Trophoblast cell (in vitro differentiated cells and primary cell): ENCODE data around the gene ANKS1B.

ENCODE experiments used
- DNase-seq, 2 donors: peaks; one replicate each; pipeline ENCODE4 v3.0.0-alpha.2; 2016
- H2AFZ ChIP-seq: 2 replicates; pipeline ENCODE4 v1.6.1; 2013; ENCODE audit warnings: low read length, moderate library complexity, mild to moderate bottlenecking; ENCODE audit not compliant: insufficient read depth, poor library complexity
- H2AK5ac ChIP-seq: 2 replicates; pipeline ENCODE4 v1.6.1; 2013; ENCODE audit warnings: mild to moderate bottlenecking, low read length
- H2BK120ac ChIP-seq: 2 replicates; pipeline ENCODE4 v1.6.1; 2013; ENCODE audit warnings: low read length, mild to moderate bottlenecking, moderate library complexity; ENCODE audit not compliant: insufficient read depth, poor library complexity
- H2BK12ac ChIP-seq: 2 replicates; pipeline ENCODE4 v1.6.1; 2013; ENCODE audit warnings: mild to moderate bottlenecking, low read length, moderate library complexity
- H2BK5ac ChIP-seq: 2 replicates; pipeline ENCODE4 v1.6.1; 2013; ENCODE audit warnings: low read length, low read depth, moderate library complexity, mild to moderate bottlenecking; ENCODE audit not compliant: poor library complexity
- H3K14ac ChIP-seq: 2 replicates; pipeline ENCODE4 v1.6.1; 2013; ENCODE audit warnings: mild to moderate bottlenecking, low read length
- H3K18ac ChIP-seq: 2 replicates; pipeline ENCODE4 v1.6.1; 2013; ENCODE audit warnings: mild to moderate bottlenecking, low read length
- H3K23ac ChIP-seq: 2 replicates; pipeline ENCODE4 v1.6.1; 2013; ENCODE audit warnings: low read length
- H3K27ac ChIP-seq: 2 replicates; pipeline ENCODE4 v1.5.1; 2013; ENCODE audit warnings: low read depth, mild to moderate bottlenecking, inconsistent platforms, low read length, moderate library complexity
- H3K27me3 ChIP-seq: 2 replicates; pipeline ENCODE4 v1.6.1; 2013; ENCODE audit warnings: inconsistent platforms, mild to moderate bottlenecking, low read length, moderate library complexity; ENCODE audit not compliant: insufficient read depth
- H3K36me3 ChIP-seq, 2 experiments: 1 replicate in 1 of 2; 2 replicates in 1 of 2; pipeline ENCODE4 v1.6.1; 2013; ENCODE audit warnings: low read length in 2 of 2, mild to moderate bottlenecking in 2 of 2, moderate library complexity in 1 of 2; ENCODE audit not compliant: insufficient read depth in 2 of 2, control insufficient read depth in 1 of 2
- H3K4ac ChIP-seq: 2 replicates; pipeline ENCODE4 v1.6.1; 2013; ENCODE audit warnings: low read depth, mild to moderate bottlenecking, low read length, moderate library complexity
- H3K4me1 ChIP-seq, 2 experiments: 1 replicate in 1 of 2; 2 replicates in 1 of 2; pipeline ENCODE4 v1.6.1; 2013; ENCODE audit warnings: low read length in 2 of 2, mild to moderate bottlenecking in 2 of 2, moderate library complexity in 1 of 2; ENCODE audit not compliant: insufficient read depth in 2 of 2, control insufficient read depth in 1 of 2
- H3K4me2 ChIP-seq: 2 replicates; pipeline ENCODE4 v1.6.1; 2013; ENCODE audit warnings: inconsistent platforms, mild to moderate bottlenecking, low read length, moderate library complexity
- H3K4me3 ChIP-seq: 2 replicates; pipeline ENCODE4 v1.5.1; 2013; ENCODE audit warnings: mild to moderate bottlenecking, low read depth, low read length, inconsistent platforms
- H3K79me1 ChIP-seq: one replicate; pipeline ENCODE4 v1.6.1; 2013; ENCODE audit warnings: low read length
- H3K79me2 ChIP-seq: 2 replicates; pipeline ENCODE4 v1.6.1; 2013; ENCODE audit warnings: low read length, mild to moderate bottlenecking; ENCODE audit not compliant: control insufficient read depth, insufficient read depth, poor library complexity
- H3K9ac ChIP-seq: 2 replicates; pipeline ENCODE4 v1.6.1; 2013; ENCODE audit warnings: mild to moderate bottlenecking, low read length
- H3K9me3 ChIP-seq: 2 replicates; pipeline ENCODE4 v1.6.1; 2013; ENCODE audit warnings: low read depth, mild to moderate bottlenecking, control low read depth, inconsistent platforms, low read length; ENCODE audit not compliant: insufficient read depth
- H4K12ac ChIP-seq: 2 replicates; pipeline ENCODE4 v1.6.1; 2013; ENCODE audit warnings: low read depth, mild to moderate bottlenecking, low read length, moderate library complexity
- H4K8ac ChIP-seq: 2 replicates; pipeline ENCODE4 v1.6.1; 2013; ENCODE audit warnings: low read depth, mild to moderate bottlenecking, low read length, moderate library complexity
- H4K91ac ChIP-seq: one replicate; pipeline ENCODE4 v1.6.1; 2013; ENCODE audit warnings: low read depth, mild to moderate bottlenecking, low read length, moderate library complexity
- WGBS: extraction: QIAGEN DNeasy Blood & Tissue Kit; methylation state at CpG from one replicate; pipeline ENCODE4 v1.1.7; 2013; ENCODE audit warnings: missing lambda C conversion rate; ENCODE audit not compliant: insufficient read length, insufficient coverage; ENCODE audit errors: extremely low coverage; 5-methylcytosine and 5-hydroxymethylcytosine counted together

Gene ANKS1B

GRCh38 chr12:98999559-98999958 lies 985.2 kb downstream of the ANKS1B start:
- H4K91ac ChIP-seq = no peak overlapping the region

GRCh38 chr12:98998697-98999299 lies 985.9 kb downstream of the ANKS1B start:
- Histone ChIP-seq H3K79me2 (no peaks in the 10 kb centered on the region), H4K8ac (no peak overlapping the region), H3K9me3 (no peaks in the 10 kb centered on the region), H2BK120ac (no peak overlapping the region), H2BK12ac (no peak overlapping the region), H4K91ac (no peak overlapping the region), H2AK5ac (no peak overlapping the region), H3K36me3 (no peaks in the 10 kb centered on the region), H3K4ac (no peak overlapping the region), H4K12ac (no peak overlapping the region), H3K9ac (no peak overlapping the region), H3K79me1 (no peaks in the 10 kb centered on the region), H2AFZ (no peak overlapping the region), H3K18ac (no peak overlapping the region), H3K23ac (no peak overlapping the region), H3K27ac (no peak overlapping the region), H3K14ac (no peak overlapping the region), H3K4me1 (no peaks in the 10 kb centered on the region), H3K27me3 (no peaks in the 10 kb centered on the region), H2BK5ac (no peak overlapping the region), H3K4me3 (no peak overlapping the region), H3K4me2 (no peak overlapping the region)
- peak in 1 of 2 donors; percentile 77 for DNase-seq
- WGBS = no CpG with 5 or more reads among the region's 6 CpGs

More at GRCh38 chr12:98999559-98999958, 985.2 kb downstream of the ANKS1B start:
- no peaks in the 10 kb centered on the region for H3K36me3 ChIP-seq
- H2BK120ac ChIP-seq = no peak overlapping the region
- no peaks in the 10 kb centered on the region for H3K79me1 ChIP-seq
- no peak overlapping the region for H3K4ac ChIP-seq
- H3K27ac ChIP-seq = no peak overlapping the region
- no peak overlapping the region for H2AFZ ChIP-seq
- H3K9me3 ChIP-seq = no peaks in the 10 kb centered on the region
- H4K8ac ChIP-seq = no peak overlapping the region
- no peak overlapping the region for H4K12ac ChIP-seq
- H2BK12ac ChIP-seq = no peak overlapping the region
- no peak overlapping the region for H3K4me2 ChIP-seq
- H3K4me3 ChIP-seq = no peak overlapping the region
- WGBS = no CpG with 5 or more reads among the region's 7 CpGs
- no peaks in the 10 kb centered on the region for H3K4me1 ChIP-seq
- H3K79me2 ChIP-seq = no peaks in the 10 kb centered on the region
- no peak overlapping the region for H3K9ac ChIP-seq
- H2BK5ac ChIP-seq = no peak overlapping the region
- H3K14ac ChIP-seq = no peak overlapping the region
- DNase-seq = no peak
- no peak overlapping the region for H3K18ac ChIP-seq
- H3K27me3 ChIP-seq = no peaks in the 10 kb centered on the region
- H2AK5ac ChIP-seq = no peak overlapping the region
- H3K23ac ChIP-seq = no peak overlapping the region

- Histone ChIP-seq H3K9ac (no peak overlapping the region), H3K27ac (no peak overlapping the region), H3K79me2 (no peaks in the 10 kb centered on the region), H4K12ac (no peak overlapping the region), H2AK5ac (no peak overlapping the region), H3K4me3 (no peak overlapping the region), H3K4ac (no peak overlapping the region), H3K9me3 (no peaks in the 10 kb centered on the region), H3K4me2 (no peak overlapping the region), H4K8ac (no peak overlapping the region), H3K18ac (no peak overlapping the region), H3K27me3 (no peaks in the 10 kb centered on the region), H3K79me1 (no peaks in the 10 kb centered on the region), H4K91ac (no peak overlapping the region), H3K36me3 (no peaks in the 10 kb centered on the region), H3K23ac (no peak overlapping the region), H2BK12ac (no peak overlapping the region), H3K4me1 (no peaks in the 10 kb centered on the region), H2BK5ac (no peak overlapping the region), H3K14ac (no peak overlapping the region), H2AFZ (no peak overlapping the region), H2BK120ac (no peak overlapping the region)
- DNase-seq = no peak
- WGBS = no CpG with 5 or more reads among the region's 1 CpG
Measured at GRCh38 chr12:98997899-98998298, 986.8 kb downstream of the ANKS1B start.

- DNase-seq = peak; percentile 18 to 57
- H3K14ac ChIP-seq = no peak overlapping the region
- H4K91ac ChIP-seq = no peak overlapping the region
- H2BK120ac ChIP-seq = no peak overlapping the region
- no peaks in the 10 kb centered on the region for H3K79me2 ChIP-seq
- H3K4ac ChIP-seq = no peak overlapping the region
- no peak overlapping the region for H2AFZ ChIP-seq
- no peaks in the 10 kb centered on the region for H3K4me1 ChIP-seq
- no peaks in the 10 kb centered on the region for H3K27me3 ChIP-seq
- H3K4me2 ChIP-seq = no peak overlapping the region
- no peaks in the 10 kb centered on the region for H3K36me3 ChIP-seq
- H3K27ac ChIP-seq = no peak overlapping the region
- no peaks in the 10 kb centered on the region for H3K9me3 ChIP-seq
- H3K9ac ChIP-seq = no peak overlapping the region
- H2AK5ac ChIP-seq = no peak overlapping the region
- no peak overlapping the region for H4K12ac ChIP-seq
- no peak overlapping the region for H4K8ac ChIP-seq
- H2BK5ac ChIP-seq = no peak overlapping the region
- no peak overlapping the region for H3K4me3 ChIP-seq
- H3K18ac ChIP-seq = no peak overlapping the region
- H2BK12ac ChIP-seq = no peak overlapping the region
- no peaks in the 10 kb centered on the region for H3K79me1 ChIP-seq
- no CpG with 5 or more reads among the region's 3 CpGs for WGBS
- no peak overlapping the region for H3K23ac ChIP-seq
Measured at GRCh38 chr12:98990648-98991047, 994.1 kb downstream of the ANKS1B start.
